Measurements from ENCODE around the gene PPFIBP1. TPM values are rescaled to one million over a fixed set of nuclear protein-coding genes. Genes with fewer than 3 reads are reported as not detected.

PPFIBP1 gene
- total and polyA plus RNA-seq, 10 donors = 3.7 to 182 (median 92.4) TPM

DNA sequence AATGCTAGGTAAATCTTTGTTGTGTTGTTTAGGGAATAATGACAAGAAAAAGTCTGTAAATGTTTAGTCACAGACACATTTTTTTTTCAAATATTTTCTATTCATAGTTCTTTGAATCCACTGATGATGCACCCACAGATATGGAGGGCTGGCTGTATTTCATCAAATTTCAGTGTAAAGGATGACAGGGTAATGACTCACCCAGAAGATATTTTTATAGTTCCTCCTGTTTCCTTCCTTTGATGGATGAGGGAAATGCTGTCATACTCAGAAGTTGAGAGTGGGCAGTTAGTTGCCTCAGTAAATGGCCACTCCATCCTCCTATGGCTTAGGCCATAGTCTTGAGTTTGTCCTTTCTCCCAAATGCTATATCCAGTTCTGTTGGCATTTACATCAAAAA, 95.3 kb downstream of the PPFIBP1 start:
- no peak for DNase-seq
- TF ChIP-seq CTCF (IDR thresholded peaks at IDR 0.05 in 8 of 11, conservative IDR thresholded peaks at IDR 0.05 in 3 of 11) (no peak), POLR2AphosphoS5 (IDR thresholded peaks at IDR 0.05) (no peak), POLR2A (IDR thresholded peaks at IDR 0.05) (no peak)
- peak overlapping the region in 2 of 8 donors; percentile 46 to 65 for H3K27ac ChIP-seq
- intact Hi-C loops (cut with DNase I; ENCODE audit: low total_unique reads) = no loop called here
- no peaks in the 10 kb centered on the region for H3K27me3 ChIP-seq (replicated peaks in 1 of 7)
- peaks cover 0 to 31% (median 11%) of the 10 kb centered on the region in 6 donors for H3K4me1 ChIP-seq
- H3K36me3 ChIP-seq = no peaks in the 10 kb centered on the region
- no peak overlapping the region for H3K4me3 ChIP-seq
- H3K9me3 ChIP-seq = no peaks in the 10 kb centered on the region

DNA sequence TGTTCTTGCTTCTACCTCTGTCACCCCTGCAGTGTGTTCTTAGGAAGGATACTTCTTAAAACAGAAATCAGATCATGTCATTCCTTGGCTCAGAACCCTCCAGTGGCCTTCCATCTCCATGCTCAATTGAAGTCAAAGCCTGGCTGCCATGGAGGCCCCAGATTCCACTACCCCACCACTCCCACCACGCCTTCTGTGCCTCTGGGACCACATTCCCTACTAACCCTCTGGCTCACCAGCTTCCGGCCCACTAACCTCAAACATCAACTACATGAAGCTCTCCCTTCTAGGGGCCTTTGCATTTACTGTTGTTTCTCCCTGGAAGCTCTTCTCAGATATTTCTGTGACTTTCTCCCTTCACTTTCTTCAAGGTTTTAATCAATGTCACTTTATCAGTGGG, 96.1 kb downstream of the PPFIBP1 start:
- intact Hi-C loops (cut with DNase I; ENCODE audit: low total_unique reads) = no loop called here
- peaks cover 0 to 31% (median 11%) of the 10 kb centered on the region in 6 donors for H3K4me1 ChIP-seq
- no peak for DNase-seq
- H3K36me3 ChIP-seq = no peaks in the 10 kb centered on the region
- peak overlapping the region in 1 of 8 donors; percentile 27 for H3K27ac ChIP-seq
- TF ChIP-seq POLR2AphosphoS5 (IDR thresholded peaks at IDR 0.05) (no peak), CTCF (IDR thresholded peaks at IDR 0.05 in 8 of 11, conservative IDR thresholded peaks at IDR 0.05 in 3 of 11) (no peak), POLR2A (IDR thresholded peaks at IDR 0.05) (no peak)
- no peaks in the 10 kb centered on the region for H3K9me3 ChIP-seq
- WGBS, 5 donors = 93 to 100% (median 94%) methylated on average over 2 of the region's 2 CpGs
- no peaks in the 10 kb centered on the region for H3K27me3 ChIP-seq (replicated peaks in 1 of 7)
- no peak overlapping the region for H3K4me3 ChIP-seq

DNA sequence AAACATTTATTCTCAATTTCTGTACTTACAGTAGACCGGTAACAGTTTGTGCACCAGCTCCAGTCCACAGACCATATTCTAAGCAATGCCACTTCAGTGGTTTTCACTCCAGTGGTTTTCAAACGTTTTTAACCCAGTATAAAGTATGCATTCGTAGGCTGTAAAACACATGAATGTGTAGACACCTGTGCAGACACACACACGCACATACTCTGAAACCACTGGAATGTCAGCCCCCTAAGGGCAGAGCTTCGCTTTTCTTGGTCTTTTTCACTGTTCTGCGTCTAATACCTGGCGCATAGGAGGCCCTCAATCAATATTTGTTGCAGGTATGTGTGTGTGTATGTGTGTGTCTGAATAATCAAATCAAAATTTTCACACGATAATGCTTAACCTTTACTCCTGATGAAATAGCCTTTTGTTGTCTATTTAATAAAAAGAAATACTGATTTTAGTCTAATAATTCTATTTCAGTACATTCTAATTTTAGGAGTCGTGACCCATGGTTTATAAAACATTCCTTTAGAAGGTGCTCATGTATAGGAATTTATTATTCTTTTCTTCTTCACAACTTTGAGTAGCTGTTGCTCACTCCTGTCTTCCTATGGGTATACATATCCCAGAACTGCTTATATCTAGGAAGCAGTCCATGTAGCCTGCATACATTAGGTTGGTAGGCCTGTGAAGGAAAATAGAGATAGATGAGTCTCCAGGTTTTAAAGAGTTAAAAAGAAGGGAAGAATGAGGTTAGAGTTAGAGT, 98.6 kb downstream of the PPFIBP1 start:
- Histone ChIP-seq H3K36me3 (no peaks in the 10 kb centered on the region), H3K4me3 (no peak overlapping the region), H3K9me3 (no peaks in the 10 kb centered on the region), H3K27ac (no peak overlapping the region), H3K4me1 (peaks cover 0 to 14% (median 5%) of the 10 kb centered on the region in 6 donors), H3K27me3 (replicated peaks in 1 of 7) (no peaks in the 10 kb centered on the region)
- TF ChIP-seq CTCF (IDR thresholded peaks at IDR 0.05 in 8 of 11, conservative IDR thresholded peaks at IDR 0.05 in 3 of 11) (no peak), POLR2AphosphoS5 (IDR thresholded peaks at IDR 0.05) (no peak), POLR2A (IDR thresholded peaks at IDR 0.05) (no peak)
- 70 to 85% (median 78%) methylated on average over 9 of the region's 9 CpGs for WGBS, 5 donors
- DNase-seq = no peak
- intact Hi-C loops (cut with DNase I; ENCODE audit: low total_unique reads) = no loop called here

- Histone ChIP-seq H3K9me3 (no peaks in the 10 kb centered on the region), H3K27me3 (replicated peaks in 1 of 7) (no peaks in the 10 kb centered on the region), H3K4me1 (peaks cover 0 to 14% (median 5%) of the 10 kb centered on the region in 6 donors), H3K4me3 (no peak overlapping the region), H3K27ac (no peak overlapping the region), H3K36me3 (no peaks in the 10 kb centered on the region)
- intact Hi-C loops (cut with DNase I; ENCODE audit: low total_unique reads) = no loop called here
- TF ChIP-seq CTCF (IDR thresholded peaks at IDR 0.05 in 8 of 11, conservative IDR thresholded peaks at IDR 0.05 in 3 of 11) (no peak), POLR2AphosphoS5 (IDR thresholded peaks at IDR 0.05) (no peak), POLR2A (IDR thresholded peaks at IDR 0.05) (no peak)
- 77 to 94% (median 88%) methylated on average over 5 of the region's 5 CpGs for WGBS, 5 donors
- DNase-seq = no peak
Observed at GRCh38 chr12:27623645-27624044, 99.6 kb downstream of the PPFIBP1 start.
